Activated T-helper 2 cell treated with anti-CD3 and anti-CD28 coated beads, Interferon-gamma antibody, Interleukin-2, Interleukin-4, amounts not matched to agents 10 μg/mL and 5 μg/mL and 100 μg/mL, durations not matched to agents 14 hours and 24 hours and 36 hours (primary cell): ENCODE measurements around the gene SHC4. TPM values are rescaled to one million over a fixed set of nuclear protein-coding genes. Genes with fewer than 3 reads are reported as not detected.

Experiments used
- DNase-seq: peaks from one replicate; pipeline ENCODE4 v3.0.0; 2021; ENCODE audit warnings: low spot score
- H3K27ac Mint-ChIP-seq: one replicate; pipeline ENCODE4 v1.8.0; 2021; ENCODE audit warnings: mixed read lengths
- H3K27me3 Mint-ChIP-seq: one replicate; pipeline ENCODE4 v1.8.0; 2021; ENCODE audit warnings: low read depth, mixed read lengths
- H3K36me3 Mint-ChIP-seq: one replicate; pipeline ENCODE4 v1.8.0; 2021; ENCODE audit warnings: low read depth, mixed read lengths
- H3K4me1 Mint-ChIP-seq: one replicate; pipeline ENCODE4 v1.8.0; 2021; ENCODE audit warnings: low read depth, mixed read lengths
- H3K4me3 Mint-ChIP-seq: one replicate; pipeline ENCODE4 v1.8.0; 2021; ENCODE audit warnings: low read depth, mild to moderate bottlenecking, moderate library complexity, mixed read lengths
- H3K9me3 Mint-ChIP-seq: one replicate; pipeline ENCODE4 v1.8.0; 2021; ENCODE audit warnings: mixed read lengths
- intact Hi-C: fragments of 100-400 bp; cut with micrococcal nuclease; formaldehyde crosslinking; loops from one replicate; pipeline ENCODE4 v1.15.1; 2023
- total RNA-seq: library from RNA; stranded (reverse); gene quantifications from 2 replicates; pipeline ENCODE4 v1.2.3, GENCODE V29; 2022

The SHC4 gene
- total RNA-seq, 1 donor from 2014 or later: 8.3 TPM

GRCh38 chr15:48810414-48811324 lies 153.1 kb downstream of the SHC4 start, which contains the start of gene CEP152:
Gene CEP152 (minus strand): TSS chr15:48811069. CDS start chr15:48805649, 5,420 bp downstream.
- DNase-seq: peak; percentile 99

GRCh38 chr15:48806151-48806550 lies 157.6 kb downstream of the SHC4 start:
- no peak overlapping the region for H3K4me3 Mint-ChIP-seq
- H3K27me3 Mint-ChIP-seq: no peaks in the 10 kb centered on the region
- peaks cover 34% of the 10 kb centered on the region for H3K36me3 Mint-ChIP-seq
- H3K4me1 Mint-ChIP-seq: peaks cover 51% of the 10 kb centered on the region
- H3K9me3 Mint-ChIP-seq: no peaks in the 10 kb centered on the region
- no peak overlapping the region for H3K27ac Mint-ChIP-seq
- no peak for DNase-seq
- intact Hi-C loops: loop anchor here (10.0 kb wide), 1 partner anchor 301 kb away; no protein-coding TSS in a partner anchor

More at GRCh38 chr15:48810414-48811324, 153.1 kb downstream of the SHC4 start, which contains the start of gene CEP152:
- H3K36me3 Mint-ChIP-seq: peaks cover 4% of the 10 kb centered on the region
- intact Hi-C loops: loop anchor here (2.0 to 10.0 kb wide), 4 partner anchors 67 to 476 kb away; partner anchors contain the start of genes COPS2, DUT and EID1
- peak within 1 kb of the TSS; percentile 97 for H3K27ac Mint-ChIP-seq
- peaks cover 11% of the 10 kb centered on the region for H3K27me3 Mint-ChIP-seq
- peak within 1 kb of the TSS; percentile 97 for H3K4me3 Mint-ChIP-seq
- no peaks in the 10 kb centered on the region for H3K9me3 Mint-ChIP-seq
- H3K4me1 Mint-ChIP-seq: peaks cover 31% of the 10 kb centered on the region

- no peak for DNase-seq
- H3K4me3 Mint-ChIP-seq: no peak overlapping the region
- no peaks in the 10 kb centered on the region for H3K9me3 Mint-ChIP-seq
- H3K4me1 Mint-ChIP-seq: peaks cover 52% of the 10 kb centered on the region
- intact Hi-C loops: loop anchor here (10.0 kb wide), 1 partner anchor 301 kb away; no protein-coding TSS in a partner anchor
- peaks cover 34% of the 10 kb centered on the region for H3K36me3 Mint-ChIP-seq
- no peaks in the 10 kb centered on the region for H3K27me3 Mint-ChIP-seq
- H3K27ac Mint-ChIP-seq: no peak overlapping the region
Measured at GRCh38 chr15:48805591-48805990, 158.1 kb downstream of the SHC4 start.

- Mint-ChIP-seq H3K27ac (no peak overlapping the region), H3K4me1 (peaks cover 45% of the 10 kb centered on the region), H3K27me3 (no peaks in the 10 kb centered on the region), H3K4me3 (no peak overlapping the region), H3K9me3 (no peaks in the 10 kb centered on the region), H3K36me3 (peaks cover 37% of the 10 kb centered on the region)
- intact Hi-C loops: loop anchor here (10.0 kb wide), 1 partner anchor 299 kb away; no protein-coding TSS in a partner anchor
- DNase-seq: no peak
Measured at GRCh38 chr15:48803877-48804276, 159.8 kb downstream of the SHC4 start.

- intact Hi-C loops: loop anchor here (10.0 kb wide), 1 partner anchor 298 kb away; no protein-coding TSS in a partner anchor
- Mint-ChIP-seq H3K9me3 (no peaks in the 10 kb centered on the region), H3K27ac (no peak overlapping the region), H3K4me1 (peaks cover 49% of the 10 kb centered on the region), H3K27me3 (no peaks in the 10 kb centered on the region), H3K4me3 (no peak overlapping the region), H3K36me3 (peaks cover 42% of the 10 kb centered on the region)
- DNase-seq: no peak
Measured at GRCh38 chr15:48802867-48803266, 160.9 kb downstream of the SHC4 start.

- Mint-ChIP-seq H3K9me3 (no peaks in the 10 kb centered on the region), H3K27ac (peak overlapping the region; percentile 9), H3K4me3 (no peak overlapping the region), H3K4me1 (peaks cover 55% of the 10 kb centered on the region), H3K27me3 (no peaks in the 10 kb centered on the region), H3K36me3 (peaks cover 48% of the 10 kb centered on the region)
- no peak for DNase-seq
- intact Hi-C loops: loop anchor here (10.0 kb wide), 1 partner anchor 297 kb away; no protein-coding TSS in a partner anchor
Measured at GRCh38 chr15:48802257-48802656, 161.5 kb downstream of the SHC4 start.

- H3K27me3 Mint-ChIP-seq: no peaks in the 10 kb centered on the region
- no peak for DNase-seq
- peaks cover 49% of the 10 kb centered on the region for H3K4me1 Mint-ChIP-seq
- H3K36me3 Mint-ChIP-seq: peaks cover 57% of the 10 kb centered on the region
- no peaks in the 10 kb centered on the region for H3K9me3 Mint-ChIP-seq
- H3K4me3 Mint-ChIP-seq: no peak overlapping the region
- intact Hi-C loops: loop anchor here (10.0 kb wide), 1 partner anchor 296 kb away; no protein-coding TSS in a partner anchor
- H3K27ac Mint-ChIP-seq: no peak overlapping the region
Measured at GRCh38 chr15:48800811-48801455, 162.8 kb downstream of the SHC4 start.

GRCh38 chr15:48800245-48800644 lies 163.5 kb downstream of the SHC4 start:
- Mint-ChIP-seq H3K4me1 (peaks cover 47% of the 10 kb centered on the region), H3K9me3 (no peaks in the 10 kb centered on the region), H3K27me3 (no peaks in the 10 kb centered on the region), H3K27ac (no peak overlapping the region), H3K36me3 (peaks cover 56% of the 10 kb centered on the region), H3K4me3 (no peak overlapping the region)
- no peak for DNase-seq
- intact Hi-C loops: loop anchor here (10.0 kb wide), 1 partner anchor 295 kb away; no protein-coding TSS in a partner anchor

- no peak for DNase-seq
- Mint-ChIP-seq H3K27me3 (no peaks in the 10 kb centered on the region), H3K27ac (no peak overlapping the region), H3K4me1 (peaks cover 42% of the 10 kb centered on the region), H3K36me3 (peaks cover 48% of the 10 kb centered on the region), H3K4me3 (no peak overlapping the region), H3K9me3 (no peaks in the 10 kb centered on the region)
- intact Hi-C loops: no loop called here
Measured at GRCh38 chr15:48798319-48798718, 165.4 kb downstream of the SHC4 start.

- Mint-ChIP-seq H3K27ac (no peak overlapping the region), H3K36me3 (peaks cover 52% of the 10 kb centered on the region), H3K9me3 (no peaks in the 10 kb centered on the region), H3K4me1 (peaks cover 31% of the 10 kb centered on the region), H3K27me3 (no peaks in the 10 kb centered on the region), H3K4me3 (no peak overlapping the region)
- intact Hi-C loops: no loop called here
- DNase-seq: no peak
Measured at GRCh38 chr15:48796930-48797329, 166.8 kb downstream of the SHC4 start.

GRCh38 chr15:48796521-48796920 lies 167.2 kb downstream of the SHC4 start:
- Mint-ChIP-seq H3K27ac (no peak overlapping the region), H3K4me1 (peaks cover 31% of the 10 kb centered on the region), H3K4me3 (no peak overlapping the region), H3K9me3 (no peaks in the 10 kb centered on the region), H3K27me3 (no peaks in the 10 kb centered on the region), H3K36me3 (peaks cover 54% of the 10 kb centered on the region)
- DNase-seq: no peak
- intact Hi-C loops: no loop called here

- H3K36me3 Mint-ChIP-seq: peaks cover 54% of the 10 kb centered on the region
- intact Hi-C loops: no loop called here
- peaks cover 27% of the 10 kb centered on the region for H3K4me1 Mint-ChIP-seq
- no peaks in the 10 kb centered on the region for H3K27me3 Mint-ChIP-seq
- no peak overlapping the region for H3K4me3 Mint-ChIP-seq
- no peak overlapping the region for H3K27ac Mint-ChIP-seq
- H3K9me3 Mint-ChIP-seq: no peaks in the 10 kb centered on the region
- no peak for DNase-seq
Measured at GRCh38 chr15:48795901-48796300, 167.8 kb downstream of the SHC4 start.
